Thoracic aorta (tissue), 2 donors: Measurements from ENCODE around the gene ADAMTSL3. TPM values are rescaled to one million over a fixed set of nuclear protein-coding genes. Genes with fewer than 3 reads are reported as not detected.

Source experiments
- ATAC-seq: fragments of 150-250 bp; one replicate; pipeline ENCODE4 v1.8.0; 2017; ENCODE audit warnings: low read depth; ENCODE audit not compliant: insufficient number of reproducible peaks, low FRiP score
- DNase-seq: peaks from one replicate; pipeline ENCODE4 v3.0.0-alpha.2; 2020; ENCODE audit warnings: low spot score
- H3K27ac ChIP-seq, 2 donors: fragments of 200-600 bp; sonication (generic); 1 replicate in 1 of 2; 2 replicates in 1 of 2; pipeline ENCODE4 v1.5.1; 2016; ENCODE audit warnings: mild to moderate bottlenecking in 2 of 2, moderate library complexity in 2 of 2
- H3K27me3 ChIP-seq: fragments of 200-600 bp; sonication (generic); replicated peaks from 2 replicates; pipeline ENCODE4 v1.6.0; 2016; ENCODE audit warnings: mild to moderate bottlenecking; ENCODE audit not compliant: insufficient read depth
- H3K36me3 ChIP-seq: fragments of 200-600 bp; sonication (generic); one replicate; pipeline ENCODE4 v1.5.1; 2016
- H3K4me1 ChIP-seq, 2 donors: fragments of 200-600 bp; sonication (generic); 1 replicate in 1 of 2; 2 replicates in 1 of 2; pipeline versions ENCODE4 v1.5.1 to v1.6.0; 2016; ENCODE audit warnings: low read depth in 2 of 2, mild to moderate bottlenecking in 1 of 2; ENCODE audit not compliant: control insufficient read depth in 1 of 2
- H3K4me3 ChIP-seq: fragments of 200-600 bp; sonication (generic); 2 replicates; pipeline ENCODE4 v1.5.1; 2016; ENCODE audit warnings: mild to moderate bottlenecking
- H3K9me3 ChIP-seq: fragments of 200-600 bp; sonication (generic); 2 replicates; pipeline ENCODE4 v1.5.1; 2016
- total RNA-seq, 2 donors: library from RNA; depleted of rRNA; stranded (reverse); fragments of >200 nt; gene quantifications; one replicate each; pipeline versions ENCODE4 v1.1.0 to v1.2.3, GENCODE V29; 2016
- TF ChIP-seq, protein P1 (sequence below): fragments of 200-600 bp; sonication (generic); IDR thresholded peaks from one replicate; pipeline ENCODE4 v1.5.1; 2019; ENCODE audit warnings: antibody characterized with exemption

The ADAMTSL3 gene, protein sequence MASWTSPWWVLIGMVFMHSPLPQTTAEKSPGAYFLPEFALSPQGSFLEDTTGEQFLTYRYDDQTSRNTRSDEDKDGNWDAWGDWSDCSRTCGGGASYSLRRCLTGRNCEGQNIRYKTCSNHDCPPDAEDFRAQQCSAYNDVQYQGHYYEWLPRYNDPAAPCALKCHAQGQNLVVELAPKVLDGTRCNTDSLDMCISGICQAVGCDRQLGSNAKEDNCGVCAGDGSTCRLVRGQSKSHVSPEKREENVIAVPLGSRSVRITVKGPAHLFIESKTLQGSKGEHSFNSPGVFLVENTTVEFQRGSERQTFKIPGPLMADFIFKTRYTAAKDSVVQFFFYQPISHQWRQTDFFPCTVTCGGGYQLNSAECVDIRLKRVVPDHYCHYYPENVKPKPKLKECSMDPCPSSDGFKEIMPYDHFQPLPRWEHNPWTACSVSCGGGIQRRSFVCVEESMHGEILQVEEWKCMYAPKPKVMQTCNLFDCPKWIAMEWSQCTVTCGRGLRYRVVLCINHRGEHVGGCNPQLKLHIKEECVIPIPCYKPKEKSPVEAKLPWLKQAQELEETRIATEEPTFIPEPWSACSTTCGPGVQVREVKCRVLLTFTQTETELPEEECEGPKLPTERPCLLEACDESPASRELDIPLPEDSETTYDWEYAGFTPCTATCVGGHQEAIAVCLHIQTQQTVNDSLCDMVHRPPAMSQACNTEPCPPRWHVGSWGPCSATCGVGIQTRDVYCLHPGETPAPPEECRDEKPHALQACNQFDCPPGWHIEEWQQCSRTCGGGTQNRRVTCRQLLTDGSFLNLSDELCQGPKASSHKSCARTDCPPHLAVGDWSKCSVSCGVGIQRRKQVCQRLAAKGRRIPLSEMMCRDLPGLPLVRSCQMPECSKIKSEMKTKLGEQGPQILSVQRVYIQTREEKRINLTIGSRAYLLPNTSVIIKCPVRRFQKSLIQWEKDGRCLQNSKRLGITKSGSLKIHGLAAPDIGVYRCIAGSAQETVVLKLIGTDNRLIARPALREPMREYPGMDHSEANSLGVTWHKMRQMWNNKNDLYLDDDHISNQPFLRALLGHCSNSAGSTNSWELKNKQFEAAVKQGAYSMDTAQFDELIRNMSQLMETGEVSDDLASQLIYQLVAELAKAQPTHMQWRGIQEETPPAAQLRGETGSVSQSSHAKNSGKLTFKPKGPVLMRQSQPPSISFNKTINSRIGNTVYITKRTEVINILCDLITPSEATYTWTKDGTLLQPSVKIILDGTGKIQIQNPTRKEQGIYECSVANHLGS (N-terminal part only)
- 10 to 100 TPM; 41.4 to 45.4 TPM for total RNA-seq

DNA sequence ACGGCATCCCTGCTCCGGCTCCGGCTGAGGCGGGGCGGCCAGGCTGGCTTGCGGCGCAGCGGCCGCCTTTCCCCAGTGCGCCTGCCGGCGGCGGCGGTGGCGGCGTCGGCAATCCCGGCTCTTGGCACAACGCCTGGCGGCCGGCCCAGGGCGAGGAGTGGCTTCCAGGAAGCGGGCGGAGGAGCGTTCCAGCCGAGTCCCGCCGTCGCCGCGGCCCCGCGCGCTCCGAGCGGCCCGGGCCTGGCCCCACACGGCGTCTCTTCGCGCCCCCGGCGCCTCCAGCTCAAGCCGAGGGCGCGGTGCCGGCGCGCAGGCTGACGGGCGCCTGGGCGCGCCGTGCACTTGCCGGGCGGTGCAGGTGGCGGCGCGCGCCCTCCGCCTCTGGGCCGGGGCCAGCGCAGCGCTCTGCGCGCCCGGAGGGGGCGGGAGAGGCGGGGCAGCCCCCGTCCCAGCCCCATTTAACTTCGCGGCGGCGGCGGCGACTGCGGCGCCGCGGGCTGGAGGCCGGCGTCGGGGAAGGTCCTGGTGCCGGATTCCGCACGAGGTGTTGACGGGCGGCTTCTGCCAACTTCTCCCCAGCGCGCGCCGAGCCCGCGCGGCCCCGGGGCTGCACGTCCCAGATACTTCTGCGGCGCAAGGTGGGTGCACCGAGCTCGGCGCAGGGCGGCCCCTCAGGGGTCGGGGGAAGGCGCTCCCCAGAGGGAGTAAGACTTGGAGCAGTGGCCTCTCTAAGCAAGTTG, at the start of gene ADAMTSL3:
Gene ADAMTSL3, plus strand, starts transcription at position 485 of the 740 bp plus-strand sequence. CDS start 1,639 bp downstream, outside the sequence.
- DNase-seq (peak; percentile 21), ATAC-seq (peak; percentile 66)
- no peaks in the 10 kb centered on the region for H3K9me3 ChIP-seq
- H3K27ac ChIP-seq, result peak within 1 kb of the TSS; percentile 92 to 94
- TF ChIP-seq, protein P1, sequence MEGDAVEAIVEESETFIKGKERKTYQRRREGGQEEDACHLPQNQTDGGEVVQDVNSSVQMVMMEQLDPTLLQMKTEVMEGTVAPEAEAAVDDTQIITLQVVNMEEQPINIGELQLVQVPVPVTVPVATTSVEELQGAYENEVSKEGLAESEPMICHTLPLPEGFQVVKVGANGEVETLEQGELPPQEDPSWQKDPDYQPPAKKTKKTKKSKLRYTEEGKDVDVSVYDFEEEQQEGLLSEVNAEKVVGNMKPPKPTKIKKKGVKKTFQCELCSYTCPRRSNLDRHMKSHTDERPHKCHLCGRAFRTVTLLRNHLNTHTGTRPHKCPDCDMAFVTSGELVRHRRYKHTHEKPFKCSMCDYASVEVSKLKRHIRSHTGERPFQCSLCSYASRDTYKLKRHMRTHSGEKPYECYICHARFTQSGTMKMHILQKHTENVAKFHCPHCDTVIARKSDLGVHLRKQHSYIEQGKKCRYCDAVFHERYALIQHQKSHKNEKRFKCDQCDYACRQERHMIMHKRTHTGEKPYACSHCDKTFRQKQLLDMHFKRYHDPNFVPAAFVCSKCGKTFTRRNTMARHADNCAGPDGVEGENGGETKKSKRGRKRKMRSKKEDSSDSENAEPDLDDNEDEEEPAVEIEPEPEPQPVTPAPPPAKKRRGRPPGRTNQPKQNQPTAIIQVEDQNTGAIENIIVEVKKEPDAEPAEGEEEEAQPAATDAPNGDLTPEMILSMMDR, result no peak
- H3K4me1 ChIP-seq, result peaks cover 14 to 55% of the 10 kb centered on the region in 2 donors
- peak within 1 kb of the TSS; percentile 96 for H3K4me3 ChIP-seq
- no peaks in the 10 kb centered on the region for H3K27me3 ChIP-seq
- H3K36me3 ChIP-seq, result no peaks in the 10 kb centered on the region

- Histone ChIP-seq H3K4me1 (peaks cover 13 to 14% of the 10 kb centered on the region in 2 donors), H3K27ac (no peak overlapping the region), H3K27me3 (no peaks in the 10 kb centered on the region), H3K36me3 (no peaks in the 10 kb centered on the region), H3K4me3 (no peak overlapping the region), H3K9me3 (no peaks in the 10 kb centered on the region)
- ATAC-seq (no peak), DNase-seq (no peak)
- TF ChIP-seq, protein P1, result no peak
Observed at GRCh38 chr15:83604549-83604948, 49.4 kb upstream of the ADAMTSL3 start.

GRCh38 chr15:83605111-83605945, 48.6 kb upstream of the ADAMTSL3 start:
- Histone ChIP-seq H3K4me1 (peaks cover 13 to 14% of the 10 kb centered on the region in 2 donors), H3K27me3 (no peaks in the 10 kb centered on the region), H3K4me3 (peak overlapping the region; percentile 50), H3K9me3 (no peaks in the 10 kb centered on the region), H3K36me3 (no peaks in the 10 kb centered on the region), H3K27ac (no peak overlapping the region)
- ATAC-seq, result no peak
- DNase-seq, result no peak
- TF ChIP-seq, protein P1, result no peak

DNA sequence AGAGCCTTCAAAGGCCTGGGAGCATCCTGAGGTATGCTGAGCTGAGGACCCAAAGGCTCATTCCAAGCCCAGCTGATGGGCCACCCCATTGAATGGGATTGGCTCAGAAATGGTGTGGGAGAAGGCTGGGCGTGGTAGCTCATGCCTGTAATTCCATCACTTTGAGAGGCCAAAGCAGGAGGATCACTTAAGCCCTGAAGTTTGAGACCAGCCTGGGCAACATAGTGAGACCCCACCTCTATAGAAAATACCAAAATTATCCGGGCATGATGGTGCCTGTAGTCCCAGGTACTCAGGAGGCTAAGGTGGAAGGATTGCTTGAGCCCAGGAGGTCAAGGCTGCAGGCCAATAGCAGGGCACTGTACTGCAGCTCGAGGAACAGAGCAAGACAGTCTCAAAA, 43.8 kb upstream of the ADAMTSL3 start:
- TF ChIP-seq, protein P1, result no peak
- no peak overlapping the region for H3K27ac ChIP-seq
- no peak overlapping the region for H3K4me3 ChIP-seq
- ATAC-seq, result no peak
- no peaks in the 10 kb centered on the region for H3K9me3 ChIP-seq
- H3K27me3 ChIP-seq, result no peaks in the 10 kb centered on the region
- H3K36me3 ChIP-seq, result no peaks in the 10 kb centered on the region
- DNase-seq, result no peak
- H3K4me1 ChIP-seq, result peaks cover 7 to 26% of the 10 kb centered on the region in 2 donors
